Measurements from ENCODE around the gene PITPNM3. TPM values are rescaled to one million over a fixed set of nuclear protein-coding genes. Genes with fewer than 3 reads are reported as not detected.

The PITPNM3 gene
- polyA plus RNA-seq, 10 donors: 3.1 to 5.5 (median 4.6) TPM

DNA sequence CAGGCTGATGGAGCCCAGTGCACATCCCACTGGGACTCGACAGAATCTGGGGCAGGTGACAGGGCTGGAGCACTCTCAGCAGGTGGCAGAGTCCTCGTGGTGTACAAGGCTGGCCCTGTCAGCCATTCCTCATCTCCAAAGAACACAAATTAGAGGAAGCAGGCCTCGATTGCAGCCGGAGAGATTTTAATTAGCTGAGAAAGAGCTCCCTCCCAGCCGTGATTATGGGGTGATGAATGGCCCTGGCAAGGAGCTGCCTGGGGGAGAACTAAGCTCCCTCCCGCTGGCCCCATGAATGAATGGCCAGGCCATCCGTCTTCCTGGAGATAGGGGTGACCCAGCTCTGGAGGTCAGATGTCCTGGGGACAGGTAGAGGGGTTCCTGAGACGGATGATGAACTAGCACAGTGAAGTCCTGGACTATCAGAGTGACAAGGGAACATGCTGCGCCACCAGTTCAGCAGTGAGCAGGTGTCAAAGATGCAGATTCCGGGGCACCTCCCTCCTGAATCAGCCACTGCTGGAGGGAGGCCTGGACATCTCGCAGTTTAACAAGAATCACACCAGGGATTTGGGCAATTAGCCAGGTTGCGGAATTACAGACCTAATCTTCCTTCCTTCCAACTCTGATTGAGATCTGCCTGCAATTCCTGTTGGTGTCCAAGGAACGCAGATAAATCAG is 76.6 kb downstream of the PITPNM3 start:
- DNase-seq: no peak

DNA sequence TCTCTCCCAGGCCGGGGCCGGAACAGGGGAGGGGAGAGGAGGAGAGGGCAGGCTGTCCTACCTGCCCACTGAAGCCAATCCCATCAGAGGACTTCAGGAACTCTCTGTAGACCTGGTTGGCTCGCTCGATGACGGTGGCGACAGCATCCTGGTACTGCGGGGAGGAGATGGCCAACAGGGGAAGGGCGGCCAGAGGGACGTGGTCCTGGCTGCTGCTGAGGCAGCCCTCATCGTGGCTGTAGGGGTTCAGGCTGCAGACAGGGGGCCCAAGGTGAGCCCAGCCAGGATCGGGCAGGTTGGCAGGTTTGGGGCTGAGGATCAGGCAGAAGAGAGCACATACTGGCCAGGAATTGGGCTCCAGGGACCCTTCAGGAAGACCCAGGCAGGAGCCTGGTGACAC is 77.9 kb downstream of the PITPNM3 start:
- no peak for DNase-seq

DNA sequence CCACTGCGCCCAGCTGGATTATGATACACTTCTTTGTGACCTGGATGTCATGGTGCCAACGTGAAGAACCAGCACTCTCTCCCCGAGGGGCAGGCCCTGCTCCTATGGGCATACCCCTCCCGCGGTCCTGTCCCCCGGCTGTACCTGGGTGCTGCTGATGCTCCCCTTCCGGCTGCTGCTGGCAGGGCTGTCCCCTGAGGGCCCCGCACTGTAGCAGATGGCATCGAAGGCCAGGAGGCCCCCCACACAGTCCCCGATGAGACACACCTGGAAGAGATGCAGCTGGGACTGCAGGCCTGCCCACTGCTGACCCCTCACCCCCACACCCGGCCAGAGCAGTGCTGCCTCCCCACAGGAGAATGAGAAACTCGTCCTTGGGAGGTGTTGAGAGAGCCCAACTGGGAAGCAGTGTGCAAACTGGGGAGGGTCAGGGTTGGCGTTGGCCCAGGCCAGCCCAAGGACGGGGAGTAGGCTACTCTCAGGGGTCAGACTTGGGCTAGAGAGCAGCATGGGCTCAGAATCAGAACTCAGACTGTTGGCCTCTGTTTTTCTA is 78.4 kb downstream of the PITPNM3 start:
- DNase-seq: no peak

DNA sequence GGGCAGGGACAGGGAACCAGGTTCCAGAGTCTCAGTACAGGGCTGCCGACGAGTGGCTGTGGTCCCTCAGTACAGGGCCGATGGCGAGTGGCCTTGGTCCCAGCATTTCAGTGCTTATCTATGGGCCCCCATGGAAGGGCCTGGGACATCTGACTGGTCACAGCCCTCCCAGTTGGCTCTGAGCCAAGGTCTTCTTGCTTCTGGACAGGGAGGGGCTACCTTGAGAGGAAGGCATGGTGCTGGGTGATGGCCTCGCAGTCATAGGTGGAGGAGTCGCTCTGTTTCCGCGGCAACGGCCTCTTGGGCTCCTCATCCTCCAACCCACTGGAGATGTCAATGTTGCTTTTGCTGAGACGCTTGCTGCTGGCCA is 79.6 kb downstream of the PITPNM3 start:
- DNase-seq: no peak

DNA sequence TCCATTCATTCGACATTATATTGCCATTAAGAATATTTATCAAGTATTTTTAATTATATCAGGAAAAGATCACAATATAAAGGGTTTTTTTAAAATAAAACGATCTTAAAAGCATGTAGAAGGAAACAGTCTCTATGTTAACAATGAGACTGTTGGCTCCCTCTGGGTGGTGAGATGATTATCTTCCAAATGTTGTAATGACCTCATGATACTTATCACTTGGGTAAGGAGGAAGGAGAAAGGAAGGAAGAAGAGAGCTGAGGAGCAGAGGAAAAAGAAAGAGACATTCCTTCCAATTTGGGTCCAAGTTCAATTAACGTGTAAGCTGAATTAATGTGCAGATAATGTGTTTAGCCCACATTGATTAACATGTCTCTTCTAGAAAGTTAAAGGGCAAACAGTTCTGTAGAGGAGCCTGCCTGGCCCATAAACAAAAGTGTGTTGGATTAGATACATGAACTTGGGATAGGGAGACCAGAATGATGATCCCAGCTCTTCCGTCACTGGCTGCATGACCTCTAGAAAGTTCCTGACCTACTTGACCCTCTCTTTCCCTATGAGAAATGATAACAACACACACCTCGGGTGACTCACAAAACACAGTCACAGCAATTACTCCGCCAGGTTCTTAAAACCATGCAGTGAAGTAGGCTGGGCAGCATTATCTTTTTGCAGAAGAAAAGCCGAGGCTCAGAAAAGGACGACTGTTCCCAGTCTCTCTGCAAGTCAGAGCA is 80.1 kb downstream of the PITPNM3 start:
- DNase-seq: no peak

DNA sequence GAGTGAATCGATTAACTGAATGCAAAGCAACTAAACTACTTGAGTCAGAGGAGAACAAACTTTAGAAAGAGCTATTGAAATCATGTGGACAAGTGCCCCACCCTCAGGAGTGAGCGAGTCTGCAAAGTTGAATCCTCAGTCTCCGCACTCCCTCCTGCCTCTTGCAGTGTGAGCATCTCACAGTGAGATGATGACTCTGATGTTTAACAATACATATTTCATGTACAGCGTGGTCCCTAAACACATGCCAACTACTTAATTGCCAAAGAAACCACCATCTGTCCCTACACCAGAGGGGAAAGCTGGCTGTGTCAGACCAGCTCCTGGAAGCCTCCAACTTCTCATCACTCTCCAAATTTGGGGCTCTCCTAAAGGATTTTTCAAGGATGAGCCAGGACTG is 80.9 kb downstream of the PITPNM3 start:
- no peak for DNase-seq

DNA sequence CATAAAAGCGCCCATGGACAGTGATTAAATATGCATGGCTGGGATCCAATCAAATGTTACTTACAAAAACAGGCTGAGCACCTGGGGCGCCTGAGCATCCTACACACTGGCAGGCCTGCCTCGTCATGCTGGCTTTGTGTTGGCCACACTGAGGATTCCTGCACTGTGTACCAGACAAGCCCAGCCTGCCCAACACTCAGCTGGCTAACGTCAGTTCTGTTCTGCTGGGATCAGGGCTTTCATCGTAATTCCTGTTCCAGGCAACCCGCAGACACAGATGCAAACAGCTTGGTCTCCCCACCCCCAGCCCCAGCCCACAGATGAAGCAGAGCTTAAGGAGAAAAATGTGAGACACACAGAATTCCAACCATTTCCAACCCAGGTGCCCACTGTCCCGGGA is 81.4 kb downstream of the PITPNM3 start:
- DNase-seq: no peak

DNA sequence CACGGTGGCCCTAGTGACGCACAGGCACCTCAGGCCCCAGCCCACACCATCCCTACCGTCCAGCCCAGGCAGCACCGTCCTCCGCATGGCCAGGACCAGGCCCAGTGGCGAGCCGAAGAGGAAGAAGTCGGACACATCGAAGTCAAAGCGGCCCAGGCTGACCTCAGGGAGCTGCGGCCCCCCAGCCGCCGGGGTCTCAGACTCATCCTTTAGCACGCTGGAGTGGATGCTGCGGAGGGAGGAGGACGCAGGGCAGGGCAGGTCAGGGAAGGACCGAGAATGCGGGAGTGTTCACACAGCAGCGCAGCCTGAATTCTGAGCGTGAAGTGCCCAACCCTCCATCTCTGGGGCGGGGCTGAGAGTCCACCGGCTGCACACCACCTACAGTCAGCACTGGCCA is 82.0 kb downstream of the PITPNM3 start:
- no peak for DNase-seq

DNA sequence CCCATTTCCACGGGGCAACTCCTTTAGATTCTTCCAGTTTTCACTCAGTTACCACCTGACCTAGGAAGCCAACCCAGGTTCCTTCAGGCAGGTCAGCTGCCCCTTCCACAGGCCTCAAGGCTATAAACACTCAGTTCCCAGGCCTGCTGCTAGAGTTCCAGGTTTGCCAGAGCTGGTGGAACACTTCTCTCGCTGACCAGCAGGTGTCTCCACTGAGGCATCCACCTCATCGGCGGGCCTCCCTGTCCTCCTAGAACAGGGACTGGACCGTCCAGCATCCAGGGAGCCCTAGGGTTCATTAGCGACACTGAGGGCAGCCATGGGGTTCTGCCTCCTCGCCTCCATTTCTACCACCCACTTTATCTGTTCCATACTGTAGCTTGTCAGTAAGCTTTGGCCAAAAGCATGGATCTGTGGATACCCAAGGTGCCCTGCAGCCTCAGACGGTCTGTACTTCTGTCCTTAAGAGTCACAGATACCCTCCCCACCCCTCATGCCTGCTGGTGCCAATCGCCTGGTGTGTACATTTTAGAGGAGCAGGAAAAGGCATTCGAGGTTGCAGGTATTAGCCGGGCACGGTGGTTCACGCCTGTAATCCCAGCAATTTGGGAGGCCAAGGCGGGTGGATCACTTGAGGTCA is 83.1 kb downstream of the PITPNM3 start:
- DNase-seq: peak; percentile 55 to 83 (median 75)

DNA sequence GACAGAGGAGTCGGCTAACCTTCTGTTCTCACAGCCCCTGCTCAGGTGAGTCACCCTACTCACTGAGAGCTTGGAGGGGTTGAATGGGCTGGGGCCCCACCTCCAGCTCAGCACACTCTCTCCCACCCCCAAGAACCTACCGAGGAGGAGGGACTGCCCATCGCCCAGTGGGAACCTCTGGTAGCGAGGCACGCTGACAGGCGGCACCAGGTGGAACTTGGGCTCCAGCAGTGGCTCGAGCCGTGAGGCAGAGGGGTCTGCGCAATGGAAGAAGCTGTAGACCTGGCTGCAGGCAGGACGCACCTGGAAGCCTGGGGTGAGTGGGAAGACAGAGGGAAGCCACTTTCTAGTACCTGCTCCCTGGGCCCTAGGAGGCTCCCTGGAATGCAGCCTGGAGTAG is 83.8 kb downstream of the PITPNM3 start:
- DNase-seq: no peak

DNA sequence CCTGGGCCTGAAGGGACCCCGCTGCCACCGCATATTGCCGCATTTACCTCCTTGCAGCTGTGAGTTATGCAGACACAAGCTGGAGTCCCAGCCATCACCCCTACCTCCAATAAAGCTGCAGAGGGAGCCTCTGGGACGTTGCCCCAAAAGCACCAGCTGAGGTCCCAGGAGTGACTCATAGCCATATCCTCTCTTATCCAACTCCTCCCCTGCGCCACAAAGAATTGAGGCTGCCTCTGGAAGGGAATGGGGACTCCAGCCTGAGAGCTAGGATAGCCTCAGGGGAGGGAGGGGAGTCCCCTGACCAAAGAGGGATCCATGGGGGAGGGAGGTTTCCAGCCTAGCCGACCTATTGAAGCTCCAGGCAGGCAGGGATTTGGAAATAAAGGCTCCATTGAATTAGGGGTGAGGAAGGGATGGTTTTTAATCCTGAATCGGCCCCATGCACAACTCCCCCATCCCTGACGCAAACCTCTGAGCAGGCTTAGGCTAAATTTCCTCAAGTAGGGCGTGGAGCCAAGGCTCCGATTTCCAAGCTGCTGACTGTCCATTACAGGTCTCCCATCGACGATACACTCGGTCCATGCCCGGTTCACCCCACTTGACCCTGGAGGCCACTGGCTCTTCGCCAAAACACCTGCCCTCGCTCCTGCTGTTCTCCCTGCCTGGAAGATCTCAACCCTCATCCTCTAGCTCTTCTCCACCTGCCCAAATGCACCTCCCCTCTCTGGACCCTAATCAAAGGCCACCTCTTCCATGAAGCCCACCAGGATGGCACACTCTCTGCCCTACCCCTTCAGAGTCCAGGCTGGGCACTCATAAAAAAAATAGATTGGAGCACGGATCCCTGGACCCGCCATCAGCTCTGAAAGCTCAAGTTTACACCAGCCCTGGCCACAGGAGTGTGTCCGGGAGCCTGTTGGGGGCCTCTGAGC is 84.6 kb downstream of the PITPNM3 start:
- DNase-seq: no peak

DNA sequence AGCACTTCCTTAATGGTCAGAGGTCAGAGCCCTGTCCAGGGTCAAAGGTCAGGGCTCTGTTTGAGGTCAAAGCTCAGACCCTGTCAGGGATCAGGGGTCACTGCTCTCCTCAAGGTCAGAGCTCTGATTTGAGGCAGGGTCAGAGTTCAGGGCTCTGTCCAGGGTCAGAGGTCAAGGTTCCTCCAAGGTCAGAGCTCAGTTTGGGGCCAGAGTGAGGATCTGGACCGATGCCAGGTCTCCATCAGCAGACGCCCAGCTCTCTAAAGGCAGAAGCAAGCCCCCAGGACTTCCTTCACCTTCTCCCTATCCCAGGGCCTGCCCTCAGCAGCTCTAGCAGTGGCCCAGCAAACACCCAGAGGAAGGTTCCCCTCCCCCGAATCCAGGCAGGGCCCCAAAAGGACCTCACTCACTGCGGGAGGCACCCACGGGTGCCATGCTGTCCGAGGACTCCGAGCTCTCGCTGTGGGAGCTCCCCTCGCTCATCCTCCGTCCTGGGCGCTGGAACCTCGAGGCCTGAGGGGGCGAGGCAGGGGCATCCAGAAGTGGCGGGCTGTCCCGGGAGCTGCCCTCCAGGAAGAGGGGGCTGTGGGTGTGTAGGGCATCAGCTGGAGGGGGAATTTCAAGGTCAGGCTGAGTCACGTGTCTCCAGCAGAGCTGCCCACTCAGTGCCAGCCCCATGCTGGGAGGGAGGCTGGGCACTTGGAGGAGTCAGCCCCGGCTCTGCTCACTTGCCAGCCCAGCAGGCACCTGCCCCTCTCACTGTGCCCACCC is 85.4 kb downstream of the PITPNM3 start:
- no peak for DNase-seq

DNA sequence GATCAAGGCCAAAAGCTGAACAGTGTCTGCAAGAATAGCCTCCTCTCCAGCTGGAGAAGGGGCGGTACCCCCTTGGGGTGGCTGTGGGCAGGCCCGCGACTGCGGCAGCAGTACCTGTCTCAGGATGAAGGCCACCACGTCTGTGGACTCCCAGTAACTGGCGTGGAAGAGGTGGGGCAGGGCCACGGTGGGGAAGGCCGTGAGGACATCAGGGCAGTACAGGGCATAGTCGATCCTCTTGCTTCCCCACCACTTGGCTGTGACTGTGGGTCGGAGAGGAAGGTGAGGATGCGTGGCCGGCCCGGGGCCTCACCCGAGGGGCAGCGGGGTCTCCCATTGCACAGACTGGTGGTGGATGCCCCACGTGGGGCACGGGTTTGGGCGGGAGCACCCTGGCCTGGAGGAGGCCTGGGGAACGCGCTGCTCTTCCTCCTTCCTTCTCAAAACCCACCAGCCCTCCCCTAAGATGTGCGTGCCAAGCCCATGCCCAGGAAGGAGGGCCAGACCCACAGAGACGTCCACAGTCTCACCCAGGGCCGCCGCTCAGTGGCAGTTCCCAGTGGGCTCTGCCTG is 86.1 kb downstream of the PITPNM3 start:
- DNase-seq: no peak

DNA sequence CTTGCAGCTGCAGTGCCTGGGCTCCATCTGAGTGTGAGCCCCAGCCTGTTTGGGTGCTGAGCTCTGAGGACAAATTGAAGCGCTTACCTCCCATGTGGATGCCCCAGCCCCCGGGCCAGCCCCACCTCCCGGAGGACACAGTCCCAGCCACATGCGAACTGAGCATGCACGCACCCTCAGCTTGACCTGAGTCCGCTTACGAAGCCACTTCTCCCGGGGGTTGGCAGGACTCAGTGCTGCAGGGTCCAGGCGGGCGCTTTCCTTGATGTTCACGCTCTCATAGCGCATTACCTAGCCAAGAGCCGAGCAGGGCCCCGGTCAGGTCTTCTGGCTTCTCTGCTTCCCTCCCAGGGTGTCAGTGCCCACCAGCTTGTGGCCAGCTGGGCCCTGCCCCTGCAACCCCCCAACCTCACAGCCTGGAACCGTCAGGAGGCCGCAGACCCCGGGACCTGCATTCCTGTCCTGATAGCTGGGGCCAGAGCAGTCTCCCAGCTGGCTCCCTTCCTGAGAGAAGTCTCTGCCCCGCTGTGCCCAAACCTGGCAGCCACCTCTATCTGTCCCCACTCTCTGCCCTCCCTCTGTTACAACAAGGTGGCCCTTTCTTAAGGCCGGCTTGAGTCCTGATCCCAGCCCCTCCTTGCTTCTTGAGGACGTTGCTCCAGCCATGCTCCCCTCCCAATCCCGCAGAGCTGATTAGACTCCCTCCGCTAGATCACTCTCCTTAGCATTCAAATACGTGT is 88.1 kb downstream of the PITPNM3 start:
- no peak for DNase-seq

DNA sequence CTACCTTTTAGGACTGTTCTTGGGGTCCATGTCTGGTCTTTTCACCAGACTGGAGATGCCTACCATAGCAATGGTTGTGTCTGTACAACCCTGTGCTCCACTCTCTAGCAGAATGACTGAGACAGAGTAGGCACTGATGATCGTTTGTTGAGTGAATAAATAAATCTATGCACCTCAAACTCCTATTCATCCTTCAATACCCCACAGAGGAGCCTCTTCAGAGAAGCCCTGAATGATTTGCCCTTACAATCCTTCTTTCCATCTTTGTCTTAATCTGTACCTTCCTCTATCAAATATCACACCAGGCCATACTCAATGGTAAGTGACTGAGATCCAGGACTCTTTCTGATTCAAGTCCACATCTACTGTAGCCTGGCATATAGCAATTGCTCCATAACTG is 88.8 kb downstream of the PITPNM3 start:
- no peak for DNase-seq

DNA sequence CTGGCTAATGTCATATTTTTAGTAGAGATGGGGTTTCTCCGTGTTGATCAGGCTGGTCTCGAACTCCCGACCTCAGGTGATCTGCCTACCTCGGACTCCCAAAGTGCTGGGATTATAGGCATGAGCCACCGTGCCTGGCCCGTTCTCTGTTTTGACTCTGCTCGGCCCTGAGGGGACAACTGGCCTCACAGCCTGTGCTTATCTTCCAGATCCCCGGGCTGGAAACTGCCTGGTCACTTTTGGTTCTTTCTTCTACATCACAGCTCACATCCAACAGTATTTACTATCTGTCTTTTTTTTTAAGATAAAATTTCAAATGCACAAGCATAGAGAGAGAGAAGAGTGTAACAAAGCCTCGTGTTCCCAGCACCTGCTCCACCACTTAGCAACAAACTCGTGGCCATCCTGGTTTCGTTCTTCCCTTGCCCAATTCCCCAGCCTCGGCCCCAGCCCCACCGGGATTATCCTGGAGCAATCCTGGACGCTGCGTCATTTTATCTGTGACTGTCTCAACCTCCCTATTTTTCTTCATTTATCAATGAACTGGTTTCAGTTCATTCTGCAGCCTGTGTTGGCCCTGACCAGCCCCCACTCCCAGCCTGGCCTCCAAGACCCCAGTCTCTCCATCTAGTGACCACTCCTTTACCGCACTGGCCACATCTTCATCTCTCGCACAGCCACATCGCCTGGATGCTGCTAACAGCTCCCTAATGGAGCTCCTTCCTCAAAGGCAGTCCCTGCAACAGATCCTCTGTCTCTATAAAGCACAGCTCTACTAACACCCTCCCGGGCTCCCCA is 91.0 kb downstream of the PITPNM3 start:
- no peak for DNase-seq

DNA sequence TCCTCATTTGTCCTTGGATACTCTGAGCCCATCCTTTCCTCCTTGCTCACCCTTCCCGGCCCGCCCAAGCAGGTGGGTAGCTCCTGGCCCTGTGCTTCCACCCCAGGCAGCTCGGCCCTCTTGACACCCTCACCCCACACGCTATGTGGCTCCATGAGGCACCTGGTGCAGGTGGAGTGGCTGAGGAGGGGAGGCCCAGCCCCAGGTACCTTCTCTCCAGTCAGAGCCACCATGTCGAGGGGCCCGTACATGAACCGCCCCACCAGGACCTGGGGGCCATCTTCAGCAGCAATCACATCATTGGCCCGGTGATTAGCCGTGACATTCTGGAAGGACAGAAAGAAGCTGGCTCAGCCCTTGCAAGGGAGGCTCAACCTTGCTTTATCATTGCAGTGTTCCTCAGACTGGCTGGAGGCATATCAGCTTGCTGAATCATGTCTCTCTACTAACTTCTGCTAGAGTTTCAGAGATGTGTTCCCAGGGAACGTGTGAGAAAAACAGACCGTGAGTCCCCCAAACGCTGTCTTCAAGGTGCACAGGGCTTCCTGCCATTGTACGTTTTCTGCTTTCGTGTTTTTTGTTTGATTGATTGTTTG is 91.8 kb downstream of the PITPNM3 start:
- DNase-seq: no peak

DNA sequence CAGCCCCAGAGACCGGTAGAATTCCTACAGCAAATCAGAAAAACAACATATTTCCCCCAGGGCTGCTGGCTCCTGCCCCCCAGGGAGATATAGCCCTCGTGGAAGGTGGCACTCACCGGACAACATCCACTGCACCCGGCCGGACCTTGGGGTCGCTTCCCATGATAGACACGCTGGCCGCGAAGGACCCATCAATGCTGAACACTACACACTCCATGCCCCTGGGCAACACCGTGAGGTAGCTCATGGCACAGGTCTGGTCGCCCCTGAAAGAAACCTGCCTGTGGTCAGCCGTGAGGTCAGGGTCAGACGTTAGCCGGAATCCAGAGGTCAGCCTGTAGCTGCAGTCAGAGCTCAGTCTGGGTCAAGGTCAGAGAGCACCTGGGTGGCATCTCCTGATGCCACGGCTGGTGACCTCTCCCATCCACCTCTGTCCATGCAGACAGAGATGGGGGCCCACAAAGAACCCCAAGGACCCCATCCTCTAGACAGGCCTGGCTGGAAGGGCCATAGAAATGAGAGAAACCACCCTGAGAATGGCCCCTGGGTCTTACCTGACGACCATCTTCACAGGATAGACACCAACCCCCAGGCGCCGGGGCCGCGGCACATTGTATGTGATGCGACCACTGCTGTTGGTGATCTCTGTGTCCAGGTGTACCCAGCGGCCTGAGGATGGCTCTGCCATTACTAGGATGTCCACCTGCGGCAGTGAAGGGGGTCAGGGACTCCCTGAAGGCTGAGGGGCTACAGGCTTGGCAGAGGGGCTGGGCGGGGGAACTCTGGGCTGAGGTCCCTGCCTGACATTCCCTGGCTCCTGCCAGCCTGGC is 92.5 kb downstream of the PITPNM3 start:
- no peak for DNase-seq

Measured in muscle of back (tissue), 11 donors.